Raji (cell line): ENCODE measurements around the gene KRT83.

ENCODE experiments used
- POLR2A ChIP-seq: IDR thresholded peaks from 2 replicates; pipeline ENCODE4 v1.6.1; 2011; ENCODE audit warnings: low read depth, low read length, control low read depth; ENCODE audit not compliant: insufficient read depth

KRT83 gene

DNA sequence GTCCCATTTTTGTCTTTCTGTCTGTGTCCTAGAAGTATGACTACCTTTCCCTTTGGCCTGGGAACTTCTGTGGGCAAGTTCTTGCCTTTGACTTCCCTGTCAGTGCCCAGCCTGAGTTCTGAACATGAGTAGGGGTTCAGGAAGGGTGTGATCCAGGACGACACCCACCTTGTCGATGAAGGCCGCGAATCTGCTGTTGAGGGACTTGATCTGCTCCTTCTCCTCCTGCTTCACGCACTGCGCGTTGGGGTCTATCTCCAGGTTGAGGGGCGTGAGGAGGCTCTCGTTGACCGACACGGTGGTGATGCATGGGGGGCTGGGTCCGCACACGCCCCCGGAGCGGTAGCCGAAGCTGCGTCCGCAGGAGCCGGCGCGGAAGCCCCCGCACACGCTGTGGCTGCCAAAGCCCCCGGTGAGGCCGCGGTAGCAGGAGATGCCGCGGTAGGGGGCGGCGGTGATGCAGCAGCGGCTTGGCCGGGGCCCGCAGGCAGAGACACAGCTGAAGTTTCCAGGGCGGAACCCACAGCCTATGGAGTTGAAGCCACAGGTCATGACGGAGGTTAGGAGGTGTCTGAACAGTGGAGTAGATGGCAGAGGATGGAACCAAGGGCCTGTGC, at the start of gene KRT83:
Gene KRT83, minus strand, starts transcription at position 615 of the 617 bp plus-strand sequence. Its CDS starts 63 bp downstream, at position 552.
- no peak for TF ChIP-seq POLR2A

GRCh38 chr12:52369809-52370208, 48.6 kb upstream of the KRT83 start:
- no peak for TF ChIP-seq POLR2A

DNA sequence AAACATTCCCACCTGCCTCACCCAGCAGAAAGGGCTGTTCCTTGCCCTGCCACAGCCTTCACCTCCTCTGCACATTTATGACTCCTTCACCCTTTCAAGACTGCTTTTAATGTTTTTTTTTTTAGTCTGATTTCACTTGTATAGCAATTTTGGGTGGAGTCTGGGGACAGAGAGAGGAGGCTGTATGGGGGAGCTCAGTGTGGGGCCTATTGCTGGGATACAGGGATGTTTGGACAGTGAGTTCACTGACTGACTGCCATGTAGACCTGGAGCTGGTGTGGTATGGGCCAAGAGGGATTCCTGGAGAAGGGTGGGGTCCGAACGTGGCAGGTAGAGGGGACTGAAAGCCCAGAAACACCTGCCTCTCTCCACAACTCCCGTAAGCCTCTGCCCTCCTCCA, 48.0 kb upstream of the KRT83 start:
- TF ChIP-seq POLR2A: no peak

DNA sequence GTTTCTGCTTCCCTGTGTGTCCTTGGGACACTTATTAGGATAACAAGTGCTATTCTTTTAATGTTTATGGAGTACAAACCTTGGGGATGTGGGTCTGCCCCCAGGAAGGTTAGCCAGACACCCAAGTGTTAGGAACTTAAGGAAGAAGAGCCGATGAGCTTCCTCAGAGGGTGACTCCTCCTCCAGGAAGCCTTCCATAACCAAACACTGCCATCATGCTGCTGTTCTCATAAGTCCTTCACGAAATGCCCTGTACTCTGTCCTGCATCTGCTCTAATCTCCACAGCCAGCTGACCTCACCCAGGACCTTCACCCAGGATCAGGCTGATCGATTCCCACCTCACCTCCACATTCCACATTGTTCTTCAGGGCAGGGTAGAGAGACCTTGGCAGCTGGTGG, 47.3 kb upstream of the KRT83 start:
- no peak for TF ChIP-seq POLR2A

DNA sequence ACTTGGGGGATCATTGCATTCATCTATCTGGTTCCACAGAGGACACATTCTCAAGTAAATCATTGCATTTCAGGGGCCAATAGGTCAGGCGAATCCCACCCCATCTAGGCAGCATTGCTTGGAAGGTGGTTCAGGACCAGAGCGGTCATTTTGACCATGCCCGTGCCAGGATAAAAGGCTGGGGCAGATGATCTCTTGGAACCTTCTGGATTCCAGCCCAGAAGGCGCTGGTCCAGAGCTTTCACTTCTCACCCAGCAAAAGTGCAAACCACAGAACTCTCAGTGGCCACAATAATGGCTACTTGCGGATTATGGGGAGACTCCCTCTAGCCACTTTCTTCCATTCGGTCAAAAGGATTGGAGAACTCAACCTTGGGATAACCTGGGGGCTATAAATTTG, 46.7 kb upstream of the KRT83 start:
- TF ChIP-seq POLR2A: no peak

- TF ChIP-seq POLR2A: no peak
Observed at GRCh38 chr12:52366738-52367485, 45.7 kb upstream of the KRT83 start, which contains the start of gene KRT85. Gene KRT85, minus strand, starts transcription at chr12:52367481. Its CDS starts 76 bp downstream, at chr12:52367405.

DNA sequence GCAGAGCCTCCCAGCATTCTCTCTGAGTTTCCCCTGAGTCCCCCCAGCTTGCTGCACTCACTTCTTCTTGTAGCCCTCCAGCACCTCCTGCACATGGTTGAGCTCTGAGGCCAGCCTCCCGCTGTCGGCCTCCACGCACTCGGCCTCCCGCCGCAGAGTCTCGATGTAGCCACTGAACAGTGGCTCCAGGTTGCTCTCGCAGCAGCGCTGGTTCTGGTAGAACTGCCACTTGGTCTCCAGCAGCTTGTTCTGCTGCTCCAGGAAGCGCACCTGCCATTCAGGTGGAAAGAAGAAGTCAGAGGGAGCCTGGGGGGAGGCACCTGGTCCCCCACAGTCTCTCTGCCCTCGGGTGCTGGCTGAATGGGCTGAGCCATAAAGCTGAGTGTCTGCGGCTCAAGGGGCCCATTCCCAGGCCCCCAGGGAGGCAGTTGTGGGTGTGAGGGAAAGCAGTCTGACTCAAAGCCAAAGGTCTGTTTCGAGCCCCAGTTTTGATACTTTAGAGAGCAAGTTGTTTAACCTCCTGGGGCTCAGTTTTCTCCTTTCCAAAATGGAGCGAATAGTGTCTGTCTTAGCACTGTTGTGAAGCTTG, 43.8 kb upstream of the KRT83 start:
- no peak for TF ChIP-seq POLR2A

- no peak for TF ChIP-seq POLR2A
Observed at GRCh38 chr12:52364061-52364460, 42.9 kb upstream of the KRT83 start.

GRCh38 chr12:52363111-52363679, 42.0 kb upstream of the KRT83 start:
- no peak for TF ChIP-seq POLR2A

- no peak for TF ChIP-seq POLR2A
Observed at GRCh38 chr12:52362118-52362726, 41.0 kb upstream of the KRT83 start.

GRCh38 chr12:52361553-52361952, 40.4 kb upstream of the KRT83 start:
- TF ChIP-seq POLR2A: no peak

GRCh38 chr12:52360663-52361271, 39.6 kb upstream of the KRT83 start:
- no peak for TF ChIP-seq POLR2A

GRCh38 chr12:52360106-52360662, 39.0 kb upstream of the KRT83 start:
- no peak for TF ChIP-seq POLR2A

DNA sequence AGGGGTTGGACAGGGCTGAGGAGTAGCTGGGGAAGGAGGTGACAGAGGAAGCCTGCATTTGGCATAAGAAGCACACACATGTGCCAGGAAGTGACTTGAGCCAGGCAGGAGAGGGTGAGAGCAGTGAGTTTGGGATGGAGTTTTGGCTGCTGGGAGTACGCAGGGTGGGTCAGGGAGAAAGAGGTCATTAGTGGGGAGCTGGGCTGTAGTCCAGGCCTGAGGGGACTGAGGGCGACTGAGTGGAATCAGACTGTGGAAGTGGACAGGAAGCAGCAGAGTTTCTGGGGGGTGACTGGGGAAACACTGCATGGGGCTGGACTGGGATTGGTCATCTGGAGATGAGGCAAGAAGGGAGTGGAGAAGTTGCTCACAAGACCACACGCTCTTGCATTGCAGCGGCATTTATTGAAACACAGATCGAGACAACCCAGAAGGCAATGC, 38.4 kb upstream of the KRT83 start:
- no peak for TF ChIP-seq POLR2A
